HG02884 (cell line): Measurements from ENCODE around the gene LLGL1.
"Not testable (repeated sequence)": the region's sequence is repeated elsewhere in the genome, so short reads cannot be mapped to it uniquely, and the experiment has no call there.

Experiments used
- ATAC-seq: cut with Tn5 transposase; IDR thresholded peaks from one replicate; pipeline ENCODE4 v1.9.1; 2021; ENCODE audit warnings: mild to moderate bottlenecking, moderate library complexity; ENCODE audit not compliant: unreplicated experiment

Gene LLGL1

DNA sequence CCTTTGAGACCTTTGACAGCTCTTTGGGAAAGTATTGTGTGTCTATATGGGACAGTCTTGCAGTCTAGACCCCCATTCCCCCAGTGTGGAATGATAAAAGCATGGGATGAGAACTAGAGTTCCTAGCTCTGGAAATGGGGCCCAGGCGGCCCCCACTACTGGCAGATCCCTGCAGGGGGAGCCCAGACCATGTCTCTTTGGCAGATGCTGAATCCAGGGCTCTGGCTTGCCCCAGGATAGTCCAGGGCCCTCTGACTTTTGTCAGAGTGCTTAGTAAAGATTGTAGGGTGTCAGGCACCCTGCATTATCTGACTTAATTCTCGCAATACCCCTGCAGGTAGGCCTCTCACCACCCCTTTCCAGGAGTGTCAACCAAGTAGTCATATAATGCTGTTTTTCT is 33.5 kb upstream of the LLGL1 start:
- ATAC-seq, result no peak

DNA sequence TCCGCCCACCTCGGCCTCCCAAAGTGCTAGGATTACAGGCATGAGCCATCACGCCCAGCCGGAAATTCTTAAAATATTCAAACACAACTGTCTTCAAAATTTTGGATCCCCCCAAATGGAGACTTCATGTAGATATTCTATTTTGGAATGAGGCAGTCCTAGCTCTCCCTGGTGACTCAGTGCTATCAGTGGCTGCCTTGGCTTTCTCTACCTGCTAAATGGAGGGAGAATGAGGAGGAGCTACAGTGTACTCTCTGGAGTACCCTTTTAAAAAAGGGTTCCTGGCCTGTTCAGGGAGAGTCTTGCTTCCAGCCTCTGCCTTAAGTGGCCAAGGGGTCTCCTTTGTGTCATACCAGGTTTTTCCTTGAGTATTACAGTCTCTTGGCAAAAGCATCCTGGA is 31.0 kb upstream of the LLGL1 start:
- no peak for ATAC-seq

DNA sequence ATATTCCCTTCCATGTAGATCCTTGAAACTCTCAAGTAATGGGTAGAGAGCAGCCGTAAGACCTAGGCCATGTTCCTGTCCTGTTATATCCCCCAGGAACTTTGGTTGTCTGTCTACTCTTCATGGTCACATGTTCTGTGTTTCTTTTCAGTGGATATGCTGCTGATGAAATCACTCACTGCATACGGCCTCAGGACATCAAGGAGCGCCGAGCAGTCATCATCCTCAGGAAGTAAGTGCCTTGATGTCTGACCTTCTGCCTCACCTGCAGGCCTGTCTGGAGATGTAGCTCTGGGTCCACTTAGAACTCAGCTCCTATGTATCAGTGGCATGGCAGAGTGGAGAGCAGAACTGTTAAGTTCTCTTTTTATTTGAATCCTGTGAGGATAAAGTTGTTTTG is 30.6 kb upstream of the LLGL1 start:
- no peak for ATAC-seq

DNA sequence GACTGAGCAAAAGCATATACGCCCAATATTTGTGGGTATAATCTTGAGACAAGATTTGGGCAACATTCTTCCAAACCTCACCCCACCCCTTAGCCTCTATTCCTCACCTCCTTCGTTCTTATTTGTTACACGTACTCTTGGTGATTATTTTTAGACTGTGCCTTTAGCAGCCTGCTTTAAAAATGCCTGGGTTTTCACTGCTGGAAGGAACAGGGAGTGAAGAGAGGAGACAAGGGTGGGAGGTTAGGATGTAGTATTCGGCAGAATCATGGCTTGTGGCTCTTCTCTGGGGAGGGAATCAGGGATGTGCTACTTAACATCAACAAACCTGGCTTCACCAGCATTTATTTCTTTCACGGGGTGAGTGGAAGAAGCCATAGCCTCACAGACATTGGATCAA is 30.2 kb upstream of the LLGL1 start:
- no peak for ATAC-seq

DNA sequence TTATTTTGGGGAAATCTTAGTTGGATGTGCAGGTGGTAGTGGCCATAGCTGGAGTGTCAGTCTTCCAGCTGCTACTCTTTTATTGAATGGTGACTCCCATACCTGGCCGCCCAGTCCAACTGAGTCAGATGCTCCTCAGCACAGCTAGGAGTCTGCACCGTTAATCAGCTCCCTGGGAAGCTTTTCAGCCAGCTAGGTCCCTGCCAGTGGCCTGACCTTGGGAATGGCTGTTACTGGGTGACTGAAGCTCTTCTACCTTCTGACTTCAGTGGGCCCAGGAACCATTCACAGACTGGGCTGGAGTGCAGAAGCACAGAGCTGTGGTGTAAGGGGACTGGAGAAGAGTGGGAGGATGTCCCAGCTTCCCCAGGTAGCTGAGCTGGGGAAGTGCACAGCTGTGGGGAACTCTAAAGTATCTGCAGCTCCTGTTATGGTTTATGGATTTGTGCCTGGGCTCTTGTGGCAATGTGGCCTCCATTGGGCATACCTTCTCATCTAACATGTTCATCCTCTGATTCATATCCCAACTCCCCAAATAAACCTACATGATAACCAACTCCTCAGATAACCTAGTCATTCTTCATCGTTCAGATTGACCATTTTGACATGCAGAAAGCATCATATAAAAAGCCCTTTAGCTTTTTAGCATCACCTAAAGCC is 27.8 kb upstream of the LLGL1 start:
- no peak for ATAC-seq

DNA sequence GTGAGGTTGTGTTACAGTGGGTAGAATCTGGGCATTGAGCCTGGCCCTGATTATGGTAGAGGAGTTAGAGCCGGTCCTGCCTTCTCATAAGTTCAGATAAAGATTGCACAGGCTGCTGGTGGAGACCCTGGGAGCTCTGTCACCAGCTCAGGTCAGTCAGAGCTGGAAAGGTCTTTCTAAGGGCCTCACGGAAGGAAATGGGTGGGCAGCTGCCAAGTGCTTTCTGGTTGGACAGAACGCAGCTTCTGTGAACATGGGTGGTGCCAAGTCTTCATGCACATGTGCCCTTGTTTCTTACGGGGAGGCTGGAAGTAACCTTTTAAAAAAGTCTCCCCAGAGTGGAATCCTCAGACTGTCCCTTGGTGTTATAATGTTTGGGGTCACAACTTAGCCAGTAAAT is 26.9 kb upstream of the LLGL1 start:
- no peak for ATAC-seq

DNA sequence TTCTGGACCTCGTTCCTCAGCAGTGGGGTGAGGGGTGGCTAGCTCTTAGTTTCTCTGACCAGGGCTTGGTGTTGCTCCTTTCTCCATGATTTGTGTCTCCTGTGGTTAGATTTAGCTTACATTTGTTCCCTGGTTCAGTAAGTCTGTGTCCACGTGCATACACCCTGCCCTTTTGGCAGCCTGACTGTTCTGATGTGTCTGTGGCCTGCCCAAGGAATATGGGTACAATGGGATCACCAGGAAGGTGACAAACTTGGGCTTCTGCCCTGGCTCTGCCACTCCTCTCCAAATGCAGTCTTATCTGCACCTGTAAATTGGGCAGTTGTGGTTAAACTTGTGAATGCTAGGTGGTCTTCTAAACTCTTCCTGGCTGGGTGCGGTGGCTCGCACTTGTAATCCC is 24.3 kb upstream of the LLGL1 start:
- no peak for ATAC-seq

DNA sequence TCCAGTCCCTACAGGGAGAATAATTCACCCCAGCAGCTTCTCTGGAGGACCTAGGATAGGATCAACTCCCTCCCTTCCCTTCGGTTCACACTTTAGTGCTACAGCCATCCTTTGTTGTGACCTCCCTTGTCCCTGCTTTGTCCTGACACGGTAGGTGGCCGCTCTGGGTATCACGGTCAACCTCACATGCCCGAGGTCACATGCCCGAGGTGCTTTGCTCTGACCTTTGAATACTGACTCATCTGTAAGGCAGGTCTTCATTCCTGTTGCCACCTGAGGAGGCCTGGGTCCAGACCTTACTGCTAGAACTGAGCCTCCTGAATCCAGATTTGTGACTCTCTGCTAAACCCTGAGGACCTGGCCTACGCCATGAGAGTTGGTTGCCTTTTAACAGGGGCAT is 22.1 kb upstream of the LLGL1 start:
- ATAC-seq, result no peak

DNA sequence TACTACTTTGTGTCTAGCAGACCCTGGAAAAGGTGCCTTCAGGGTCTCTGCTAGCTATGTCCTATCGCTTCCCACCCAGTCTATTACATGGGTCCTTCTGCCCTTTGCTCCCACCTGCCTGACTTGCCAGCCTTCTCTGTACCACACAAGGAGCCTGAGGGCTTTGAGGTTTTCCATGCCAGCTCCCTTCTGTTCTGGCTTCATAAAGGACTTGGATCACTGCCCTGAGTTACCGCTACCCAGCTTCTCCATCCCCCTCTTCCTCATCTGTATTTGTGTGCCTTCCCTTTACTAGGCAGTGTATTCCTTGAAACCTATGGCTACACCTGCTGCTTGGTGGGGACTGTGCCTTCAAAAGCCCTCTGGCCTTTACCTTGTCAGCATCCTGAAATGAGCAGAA is 19.6 kb upstream of the LLGL1 start:
- ATAC-seq, result no peak

DNA sequence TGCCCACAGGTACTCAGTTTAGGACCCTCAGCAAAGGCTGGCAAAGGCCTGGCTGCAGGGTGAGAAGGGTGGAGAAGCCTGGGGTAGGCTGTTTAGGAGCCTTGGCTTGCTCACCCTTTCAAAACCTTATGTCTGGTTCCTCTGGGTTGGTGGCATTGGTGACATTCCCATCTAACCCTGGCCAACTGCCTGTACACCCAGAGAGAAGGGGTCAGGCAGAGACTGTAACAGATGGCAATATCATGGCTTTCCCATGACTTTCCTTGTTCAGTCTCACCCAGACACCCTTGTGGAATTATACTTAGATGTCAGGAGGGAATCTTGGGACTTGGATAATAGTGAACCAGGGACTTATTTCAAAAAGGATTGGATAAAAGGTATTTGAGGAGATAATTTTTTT is 18.5 kb upstream of the LLGL1 start:
- no peak for ATAC-seq

DNA sequence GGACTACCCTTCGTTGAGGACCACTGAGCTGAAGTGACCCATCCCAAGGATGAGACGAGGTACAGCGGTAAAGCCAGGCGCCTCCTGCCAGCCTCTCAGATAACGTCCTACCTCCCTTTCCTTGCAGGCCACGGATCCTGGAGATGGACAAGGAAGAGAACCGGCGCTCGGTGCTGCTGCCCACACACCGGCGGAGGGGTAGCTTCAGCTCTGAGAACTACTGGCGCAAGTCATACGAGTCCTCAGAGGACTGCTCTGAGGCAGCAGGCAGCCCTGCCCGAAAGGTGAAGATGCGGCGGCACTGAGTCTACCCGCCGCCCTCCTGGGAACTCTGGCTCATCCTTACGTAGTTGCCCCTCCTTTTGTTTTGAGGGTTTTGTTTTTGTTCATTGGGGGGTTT is 17.3 kb upstream of the LLGL1 start:
- no peak for ATAC-seq

DNA sequence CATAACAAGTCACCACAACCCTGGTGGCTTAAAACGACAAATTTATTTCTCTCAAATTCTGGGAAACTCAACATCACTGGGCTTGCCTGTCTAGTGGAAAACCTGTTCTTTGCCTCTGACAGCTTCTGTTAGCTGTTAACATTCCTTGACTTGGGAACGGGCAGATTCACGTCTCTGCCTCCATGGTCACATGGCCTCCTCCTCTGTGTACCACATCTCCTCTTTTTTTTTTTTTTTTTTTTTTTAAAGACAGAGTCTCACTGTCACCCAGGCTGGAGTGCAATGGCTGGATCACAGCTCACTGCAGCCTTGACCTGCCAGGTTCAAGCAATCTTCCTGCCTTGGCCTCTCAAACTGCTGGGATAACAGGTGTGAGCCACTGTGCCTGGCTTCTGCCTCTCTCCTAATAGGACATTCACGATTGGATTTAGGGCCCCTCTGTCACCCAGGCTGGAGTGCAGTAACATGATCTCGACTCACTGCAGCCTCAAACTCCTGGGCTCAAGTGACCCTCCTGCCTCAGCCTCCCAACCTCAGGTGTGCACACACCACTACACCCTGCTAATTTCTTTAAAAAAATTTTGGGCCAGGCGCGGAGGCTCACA is 11.7 kb upstream of the LLGL1 start:
- ATAC-seq, result no peak

DNA sequence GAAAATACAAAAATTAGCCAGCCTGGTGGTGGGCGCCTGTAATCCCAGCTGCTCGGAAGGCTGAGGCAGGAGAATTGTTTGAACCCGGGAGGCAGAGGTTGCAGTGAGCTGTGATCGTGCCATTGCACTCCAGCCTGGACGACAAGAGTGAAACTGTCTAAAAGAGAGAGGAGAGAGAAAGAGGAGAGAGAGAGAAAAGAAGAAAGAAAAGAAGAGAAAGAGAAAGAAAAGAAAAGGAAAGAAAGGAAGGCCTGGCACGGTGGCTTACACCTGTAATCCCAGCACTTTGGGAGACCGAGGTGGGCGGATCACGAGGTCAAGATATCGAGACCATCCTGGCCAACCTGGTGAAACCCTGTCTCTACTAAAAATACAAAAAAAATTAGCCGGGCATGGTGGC is 8.5 kb upstream of the LLGL1 start:
- not testable (repeated sequence) for ATAC-seq

DNA sequence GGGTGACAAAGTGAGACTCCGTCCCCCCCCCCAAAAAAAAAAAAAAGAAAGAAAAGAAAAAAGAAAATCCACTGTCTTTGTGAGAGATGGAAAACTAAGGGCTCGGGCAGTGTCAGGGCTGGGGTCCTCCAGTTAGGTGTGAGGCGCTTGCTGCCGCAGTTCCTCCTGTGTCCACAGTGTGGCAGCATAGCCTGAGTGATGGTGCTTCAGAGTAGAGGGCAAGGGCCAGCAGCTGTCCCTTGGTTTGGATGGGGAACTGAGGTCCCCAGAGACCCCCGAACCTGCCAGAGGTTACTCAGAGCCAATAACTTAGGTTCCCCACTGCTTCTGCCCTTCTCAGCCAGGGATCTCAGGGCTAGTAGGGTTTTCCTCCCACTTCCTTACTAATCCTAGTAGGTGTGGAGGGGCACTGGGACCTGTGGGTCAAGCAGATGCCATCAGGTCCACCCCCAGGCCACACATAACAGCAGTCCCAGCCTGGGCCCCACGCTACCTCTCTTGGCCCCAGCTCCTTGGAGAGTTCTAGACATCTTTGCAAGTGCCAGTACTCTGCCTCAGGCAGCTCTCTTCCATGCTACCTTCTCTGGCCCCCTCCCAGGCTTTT is 7.9 kb upstream of the LLGL1 start:
- no peak for ATAC-seq

DNA sequence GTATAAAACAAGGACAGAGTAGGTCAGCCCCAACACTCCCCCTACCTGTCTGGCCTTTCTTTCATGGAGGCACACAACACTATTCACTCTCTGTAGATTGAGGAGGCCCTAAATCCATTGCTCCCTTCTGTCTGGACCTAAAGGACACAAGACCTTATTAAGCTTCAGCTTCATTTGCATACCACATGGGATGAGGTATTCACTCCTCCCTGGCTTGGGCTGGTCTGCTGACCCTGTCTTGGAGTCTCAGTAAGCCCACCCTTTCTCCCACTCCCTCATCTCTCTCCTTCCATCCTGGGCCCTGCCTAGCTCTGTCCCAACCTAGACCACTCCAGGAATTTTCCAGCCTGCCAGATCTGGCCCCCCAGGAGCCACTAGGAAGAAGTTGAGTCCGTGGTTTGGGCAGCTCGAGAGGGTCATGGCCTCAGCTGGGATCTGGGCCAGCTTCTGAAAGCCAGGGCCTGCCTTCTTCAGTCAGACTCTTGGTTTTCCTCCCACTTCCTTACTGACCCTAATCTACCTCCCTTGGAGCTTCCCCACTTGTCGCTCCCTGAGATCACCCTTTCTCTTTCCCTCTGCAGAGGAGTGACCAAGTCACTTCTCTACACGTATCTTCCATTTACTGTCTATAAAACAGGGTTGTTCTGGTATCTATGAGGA is 6.5 kb upstream of the LLGL1 start:
- no peak for ATAC-seq

DNA sequence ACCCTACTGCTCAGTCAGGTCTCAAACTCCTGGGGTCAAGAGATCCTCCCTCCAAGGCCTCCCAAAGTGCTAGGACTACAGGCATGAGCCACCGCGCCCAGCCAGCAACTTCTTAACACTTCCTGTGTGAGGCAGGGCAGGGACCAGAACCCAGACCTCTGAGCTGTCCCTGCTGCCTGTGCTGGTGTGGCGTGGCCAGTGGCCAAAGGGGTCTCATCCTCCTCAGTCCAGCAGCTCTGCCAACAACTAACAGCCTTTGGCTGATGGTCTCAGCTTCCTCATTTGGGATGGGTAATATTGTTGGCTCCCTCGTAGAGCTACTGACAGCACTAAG is 1.4 kb upstream of the LLGL1 start:
- no peak for ATAC-seq

DNA sequence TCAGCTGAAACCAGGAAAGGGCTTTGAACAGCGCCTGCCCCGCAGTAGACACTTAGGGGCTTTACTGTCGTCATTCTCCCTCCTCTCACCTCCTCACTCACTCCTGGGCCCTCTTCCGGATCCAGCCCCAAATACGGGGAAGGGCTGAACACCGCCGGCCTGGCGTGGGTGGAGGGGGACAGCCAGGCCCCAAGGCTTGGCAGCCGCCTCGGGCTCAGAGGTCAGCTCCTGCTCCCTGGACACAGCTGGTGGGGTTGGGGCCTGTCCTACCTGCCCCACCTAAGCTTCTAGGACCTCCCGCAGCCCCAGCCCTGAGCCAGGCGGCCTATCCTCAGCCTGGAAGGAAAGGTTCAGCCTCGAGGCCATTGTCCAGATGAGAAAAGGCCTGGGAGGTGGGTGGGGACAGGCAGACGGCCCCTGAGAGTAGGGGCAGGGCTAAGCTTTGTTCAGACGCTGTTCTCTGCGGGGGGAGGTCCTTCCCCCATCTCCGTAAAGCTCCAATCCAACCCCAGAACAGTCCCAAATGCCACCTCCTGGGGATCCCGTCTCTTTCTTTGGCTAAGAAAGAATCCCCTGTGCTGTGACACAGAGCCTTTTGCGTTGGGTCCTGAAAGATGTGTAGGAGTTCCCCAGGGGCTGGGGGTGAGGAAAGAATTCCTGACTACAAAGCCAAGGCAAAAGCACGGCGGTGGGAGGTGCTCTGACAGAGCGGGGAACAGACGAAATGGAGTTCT is 881 bp upstream of the LLGL1 start:
- no peak for ATAC-seq

DNA sequence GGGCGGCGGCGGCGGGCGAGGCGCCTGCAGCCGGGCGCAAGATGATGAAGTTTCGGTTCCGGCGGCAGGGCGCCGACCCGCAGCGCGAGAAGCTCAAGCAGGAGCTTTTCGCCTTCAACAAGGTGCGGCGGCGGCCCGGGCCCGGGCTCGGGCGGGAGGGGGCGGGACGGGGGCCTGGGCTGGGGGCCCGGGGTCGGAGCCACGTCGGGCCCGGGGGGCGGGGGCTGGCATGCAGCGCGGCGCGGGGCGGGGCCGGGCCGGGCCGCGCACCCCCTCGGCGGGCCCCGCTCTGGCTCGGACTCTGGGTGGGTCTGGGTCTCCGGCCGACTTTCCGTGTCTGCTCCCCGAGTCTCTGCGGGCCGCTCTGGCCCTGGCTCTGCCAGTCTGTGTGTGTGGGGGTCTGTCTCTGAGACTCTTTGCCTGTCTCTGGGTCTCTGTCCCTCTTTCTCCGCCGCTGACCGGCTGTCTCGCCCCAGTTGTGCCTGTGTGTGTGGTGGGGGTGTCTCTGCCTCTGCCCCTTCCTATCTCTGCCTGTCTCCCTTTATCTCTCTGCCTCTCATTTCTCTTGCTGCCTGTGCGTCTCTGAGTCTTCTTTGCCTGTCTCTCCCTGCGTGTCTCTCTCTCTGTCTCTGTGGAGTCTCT is 328 bp downstream of the LLGL1 start:
- ATAC-seq, result peak; percentile 23

DNA sequence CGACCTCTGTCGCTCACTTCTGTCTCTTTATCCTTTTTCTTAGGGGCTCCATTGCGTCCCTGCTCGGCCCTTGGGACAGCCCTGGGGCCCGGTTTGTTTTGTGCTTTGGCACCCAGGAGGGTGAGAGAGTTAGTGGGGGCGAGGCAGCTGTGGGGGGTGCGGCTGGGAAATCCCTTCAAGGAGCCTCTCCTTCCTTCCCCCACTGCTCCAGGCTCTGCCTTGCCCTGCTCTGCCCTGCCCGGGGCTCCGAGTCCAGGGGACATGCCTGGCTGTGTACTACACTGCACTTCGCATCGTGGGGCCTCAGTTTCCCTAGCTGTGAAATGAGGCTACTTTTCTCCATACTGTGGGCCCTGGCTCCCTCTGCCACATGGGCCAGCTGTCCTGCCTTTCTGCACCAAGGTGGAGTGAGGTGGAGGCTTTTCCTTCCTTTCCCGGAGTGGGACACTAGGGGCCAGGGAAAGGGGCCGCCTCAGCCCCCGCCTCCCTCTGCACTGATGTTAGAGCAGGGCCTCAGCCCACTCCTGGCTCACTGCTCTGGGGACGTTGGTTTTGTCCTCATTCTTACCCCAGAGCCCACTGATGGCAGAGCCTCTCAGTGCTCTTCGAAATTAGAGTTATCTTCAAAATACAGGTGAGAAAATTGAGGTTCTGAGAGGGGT is 980 bp downstream of the LLGL1 start:
- no peak for ATAC-seq

DNA sequence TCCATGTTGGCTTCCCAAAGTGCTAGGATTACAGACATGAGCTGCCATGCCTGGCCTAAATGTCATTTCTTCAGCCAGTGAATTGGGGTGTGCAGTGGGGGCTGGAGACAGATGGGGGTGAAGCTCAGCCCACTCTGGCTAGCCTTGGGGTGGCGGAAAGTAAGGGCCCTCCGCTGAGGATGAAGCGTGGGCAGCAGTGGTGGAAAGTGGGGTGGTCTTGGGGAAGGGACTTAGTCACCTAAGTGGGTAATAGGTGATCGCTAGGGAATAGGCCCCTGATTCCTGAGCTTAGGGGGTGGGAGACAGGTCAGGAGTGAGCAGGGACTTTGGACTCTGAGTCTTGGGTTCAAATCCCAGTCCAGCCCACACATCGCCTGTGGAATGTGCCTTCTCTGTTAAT is 2.2 kb downstream of the LLGL1 start:
- ATAC-seq, result no peak
